Panc1 (cell line): ENCODE results near the gene C5.
"Not testable (repeated sequence)": the region's sequence is repeated elsewhere in the genome, so short reads cannot be mapped to it uniquely, and the experiment has no call there.

Experiments used
- CTCF ChIP-seq: fragments of 450-650 bp; IDR thresholded peaks from 2 replicates; pipeline ENCODE4 v1.5.1; 2017; ENCODE audit warnings: mild to moderate bottlenecking
- POLR2AphosphoS5 ChIP-seq: IDR thresholded peaks from 2 replicates; pipeline ENCODE4 v1.6.1; 2012; ENCODE audit warnings: mild to moderate bottlenecking, low read depth, low read length, moderate library complexity
- REST ChIP-seq, 2 experiments: IDR thresholded peaks; 2 replicates each; pipeline ENCODE4 v1.6.1; 2011 to 2012; ENCODE audit warnings: low read depth in 2 of 2, control low read depth in 1 of 2, low read length in 1 of 2, mild to moderate bottlenecking in 1 of 2, moderate library complexity in 1 of 2; ENCODE audit not compliant: insufficient read depth in 1 of 2

GRCh38 chr9:120971471-120971870, 78.6 kb downstream of the C5 start:
- not testable (repeated sequence) for TF ChIP-seq CTCF; REST (IDR thresholded peaks at IDR 0.05; ENCODE audit: insufficient read depth in 1 of 2, low read depth in 2 of 2, low read length in 1 of 2); POLR2AphosphoS5
